OCI-LY3 (cell line): ENCODE measurements around the gene UQCRC1.

Experiments used
- H2AFZ ChIP-seq: fragments of 200-600, 300-600 bp; shearing (Covaris generic); 2 replicates; pipeline ENCODE4 v1.6.0; 2014; ENCODE audit warnings: antibody characterized with exemption, low read depth, low read length
- H3K27ac ChIP-seq: fragments of 200-600, 300-600 bp; sonication (generic); 2 replicates; pipeline ENCODE4 v1.5.1; 2014; ENCODE audit warnings: mild to moderate bottlenecking, low read length, moderate library complexity, mixed read lengths
- H3K27me3 ChIP-seq: fragments of 200-600, 300-600 bp; sonication (generic); 2 replicates; pipeline ENCODE4 v1.6.1; 2014; ENCODE audit warnings: low read depth, low read length, mixed read lengths
- H3K36me3 ChIP-seq: fragments of 200-600, 300-600 bp; sonication (generic); replicated peaks from 2 replicates; pipeline ENCODE3; 2014; ENCODE audit warnings: low read depth, low read length, mixed read lengths
- H3K4me1 ChIP-seq: fragments of 300-600, 200-600 bp; sonication (generic); 2 replicates; pipeline ENCODE4 v1.6.1; 2014; ENCODE audit warnings: low read length, mixed read lengths
- H3K4me2 ChIP-seq: fragments of 200-600, 300-600 bp; sonication (generic); 2 replicates; pipeline ENCODE4 v1.6.1; 2014; ENCODE audit warnings: low read length, mixed read lengths
- H3K4me3 ChIP-seq: fragments of 300-600, 200-600 bp; sonication (generic); 2 replicates; pipeline ENCODE4 v1.5.1; 2014; ENCODE audit warnings: antibody characterized with exemption, mild to moderate bottlenecking, low read length, moderate library complexity
- H3K79me2 ChIP-seq: fragments of 300-600, 200-600 bp; shearing (Covaris generic); 2 replicates; pipeline ENCODE4 v1.6.1; 2014; ENCODE audit warnings: mild to moderate bottlenecking, low read length, mixed read lengths
- H3K9ac ChIP-seq: fragments of 300-600, 200-600 bp; shearing (Covaris generic); 2 replicates; pipeline ENCODE4 v1.6.0; 2014; ENCODE audit warnings: mild to moderate bottlenecking, low read length, moderate library complexity
- H3K9me3 ChIP-seq: fragments of 200-600, 300-600 bp; shearing (Covaris generic); 2 replicates; pipeline ENCODE4 v1.6.1; 2014; ENCODE audit warnings: low read length, mixed read lengths; ENCODE audit not compliant: insufficient read depth
- H4K20me1 ChIP-seq: fragments of 200-600, 300-600 bp; sonication (generic); 2 replicates; pipeline ENCODE4 v1.6.1; 2016; ENCODE audit warnings: low read length, mixed read lengths; ENCODE audit not compliant: insufficient read depth
- CTCF ChIP-seq: fragments of 200-600, 300-600 bp; sonication (generic); IDR thresholded peaks from 2 replicates; pipeline ENCODE4 v1.5.1; 2014; ENCODE audit warnings: antibody characterized with exemption, low read length, low read depth
- EZH2phosphoT487 ChIP-seq: fragments of 200-600 bp; shearing (Covaris generic); IDR thresholded peaks from 2 replicates; pipeline ENCODE4 v1.6.1; 2018; ENCODE audit warnings: antibody characterized with exemption, mixed run types, low read depth

Gene UQCRC1

GRCh38 chr3:48655063-48655462, 45.6 kb upstream of the UQCRC1 start:
- Histone ChIP-seq H3K4me3 (no peak overlapping the region), H4K20me1 (no peaks in the 10 kb centered on the region; the same call in 1 of the 2 replicates), H3K4me1 (no peaks in the 10 kb centered on the region), H3K36me3 (no peaks in the 10 kb centered on the region), H3K9me3 (no peaks in the 10 kb centered on the region), H3K4me2 (no peak overlapping the region), H3K27me3 (no peaks in the 10 kb centered on the region), H3K27ac (no peak overlapping the region), H2AFZ (no peak overlapping the region), H3K9ac (no peak overlapping the region), H3K79me2 (no peaks in the 10 kb centered on the region)
- TF ChIP-seq EZH2phosphoT487 (no peak), CTCF (no peak)

GRCh38 chr3:48652923-48653715, 43.7 kb upstream of the UQCRC1 start:
- Histone ChIP-seq H3K79me2 (no peaks in the 10 kb centered on the region), H3K36me3 (no peaks in the 10 kb centered on the region), H3K27ac (no peak overlapping the region)

DNA sequence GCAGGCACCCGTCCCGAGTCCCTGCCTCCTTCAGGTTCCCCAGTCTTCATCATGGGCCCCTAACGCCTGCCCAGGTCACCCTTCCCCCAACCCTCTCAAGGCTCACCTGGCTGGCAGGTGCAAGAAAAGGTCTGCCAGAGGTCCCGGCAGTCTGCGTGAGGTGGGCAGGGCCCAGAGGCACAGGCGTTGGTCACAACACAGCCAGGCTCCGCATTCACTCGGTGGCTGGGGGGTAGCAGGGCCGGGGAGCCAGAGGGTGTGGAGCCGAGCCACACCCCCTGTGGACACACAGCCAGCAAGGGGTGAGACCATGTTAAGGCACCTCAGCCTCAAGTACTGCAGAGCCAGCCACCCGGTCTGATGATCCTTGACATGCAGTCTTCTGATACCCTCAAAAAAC, 42.3 kb upstream of the UQCRC1 start:
- H3K27me3 ChIP-seq: no peaks in the 10 kb centered on the region
- no peak overlapping the region for H3K9ac ChIP-seq
- H3K79me2 ChIP-seq: no peaks in the 10 kb centered on the region
- no peak overlapping the region for H3K4me3 ChIP-seq
- H3K4me2 ChIP-seq: no peak overlapping the region
- no peak overlapping the region for H2AFZ ChIP-seq
- no peaks in the 10 kb centered on the region for H4K20me1 ChIP-seq
- H3K36me3 ChIP-seq: no peaks in the 10 kb centered on the region
- TF ChIP-seq CTCF (no peak), EZH2phosphoT487 (no peak)
- H3K4me1 ChIP-seq: no peaks in the 10 kb centered on the region
- H3K9me3 ChIP-seq: no peaks in the 10 kb centered on the region
- H3K27ac ChIP-seq: no peak overlapping the region

More at GRCh38 chr3:48652923-48653715, 43.7 kb upstream of the UQCRC1 start:
- Histone ChIP-seq H3K9me3 (no peaks in the 10 kb centered on the region), H3K4me2 (no peak overlapping the region), H3K4me1 (no peaks in the 10 kb centered on the region), H3K27me3 (no peaks in the 10 kb centered on the region), H2AFZ (no peak overlapping the region), H3K9ac (no peak overlapping the region), H3K4me3 (no peak overlapping the region), H4K20me1 (no peaks in the 10 kb centered on the region; the same call in 1 of the 2 replicates)
- TF ChIP-seq EZH2phosphoT487: no peak
- no peak for TF ChIP-seq CTCF

DNA sequence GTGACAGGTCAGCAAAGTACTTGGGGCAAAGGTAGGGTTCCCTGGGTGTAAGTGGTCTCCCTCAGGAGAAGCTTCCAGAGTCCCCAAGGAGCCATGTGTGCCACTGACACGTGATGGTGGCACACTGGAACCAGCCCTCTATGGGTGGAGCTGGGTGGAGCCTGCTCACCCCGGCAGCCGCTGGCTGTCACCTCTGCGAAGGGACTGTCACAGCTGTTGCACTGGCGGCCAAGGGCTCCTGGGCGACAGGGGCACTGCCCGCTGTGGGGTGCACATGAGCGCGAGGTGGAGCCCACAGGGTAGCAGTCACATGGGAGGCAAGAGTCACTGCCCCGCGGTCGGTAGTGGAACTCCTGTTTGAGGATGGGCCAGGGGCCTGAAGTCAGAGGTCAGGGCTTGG, 41.3 kb upstream of the UQCRC1 start:
- TF ChIP-seq EZH2phosphoT487 (no peak), CTCF (no peak)
- no peak overlapping the region for H3K4me3 ChIP-seq
- H3K4me2 ChIP-seq: no peak overlapping the region
- H3K27ac ChIP-seq: no peak overlapping the region
- H3K4me1 ChIP-seq: no peaks in the 10 kb centered on the region
- no peaks in the 10 kb centered on the region for H3K27me3 ChIP-seq
- H3K79me2 ChIP-seq: no peaks in the 10 kb centered on the region
- H4K20me1 ChIP-seq: no peaks in the 10 kb centered on the region
- H3K9ac ChIP-seq: no peak overlapping the region
- no peaks in the 10 kb centered on the region for H3K36me3 ChIP-seq
- no peak overlapping the region for H2AFZ ChIP-seq
- no peaks in the 10 kb centered on the region for H3K9me3 ChIP-seq
